Thyroid gland (tissue), 4 donors: ENCODE data around the gene CAMTA1. TPM values are rescaled to one million over a fixed set of nuclear protein-coding genes. Genes with fewer than 3 reads are reported as not detected.

ENCODE experiments used
- DNase-seq, 2 donors: peaks; one replicate each; pipeline ENCODE4 v3.0.0-alpha.2; 2019
- H3K27ac ChIP-seq, 3 donors: fragments of 200-600 bp; sonication (generic); 1 replicate in 2 of 3; 2 replicates in 1 of 3; pipeline ENCODE4 v1.5.1; 2016 to 2019; ENCODE audit warnings: mild to moderate bottlenecking in 1 of 3, moderate library complexity in 1 of 3
- H3K27me3 ChIP-seq: fragments of 200-600 bp; sonication (generic); one replicate; pipeline ENCODE4 v1.5.1; 2019
- H3K36me3 ChIP-seq, 2 donors: fragments of 200-600 bp; sonication (generic); one replicate each; pipeline ENCODE4 v1.5.1; 2016 to 2019
- H3K4me1 ChIP-seq, 2 donors: fragments of 200-600 bp; sonication (generic); one replicate each; pipeline ENCODE4 v1.5.1; 2017 to 2019
- H3K4me3 ChIP-seq, 3 donors: fragments of 200-600 bp; sonication (generic); replicated peaks in 1 of 3; 1 replicate in 2 of 3; 2 replicates in 1 of 3; pipeline ENCODE4 v1.5.1; 2016; ENCODE audit warnings: mild to moderate bottlenecking in 1 of 3
- H3K9me3 ChIP-seq: fragments of 200-600 bp; sonication (generic); one replicate; pipeline ENCODE4 v1.5.1; 2017
- POLR2A ChIP-seq, 2 donors: fragments of 450-650 bp; IDR thresholded peaks; one replicate each; pipeline ENCODE4 v1.6.1; 2017; ENCODE audit warnings: antibody characterized with exemption in 2 of 2, mild to moderate bottlenecking in 2 of 2, moderate library complexity in 1 of 2
- WGBS, 2 donors: methylation state at CpG; one replicate each; pipeline ENCODE4 v1.1.5; 2017; 5-methylcytosine and 5-hydroxymethylcytosine counted together
- intact Hi-C: fragments of 100-400 bp; cut with DNase I; formaldehyde crosslinking; loops from one replicate; pipeline ENCODE4 v1.15.1; 2023
- total RNA-seq, 4 donors: library from RNA; depleted of rRNA; stranded (reverse); fragments of >200 nt; gene quantifications; one replicate each; pipeline ENCODE4 v1.2.3, GENCODE V29; 2016
- TF ChIP-seq, protein P1 (sequence below), 6 experiments: fragments of 200-600 bp in 3 of 6; fragments of 450-650 bp in 3 of 6; sonication (generic) in 3 of 6; IDR thresholded peaks; one replicate each; pipeline ENCODE4 v1.5.1; 2016 to 2019; ENCODE audit warnings: antibody characterized with exemption in 6 of 6, mild to moderate bottlenecking in 2 of 6, inconsistent platforms in 1 of 6, moderate library complexity in 1 of 6

The CAMTA1 gene
- total RNA-seq, 4 donors from 2014 or later = 63.9 to 124 (median 101) TPM

DNA sequence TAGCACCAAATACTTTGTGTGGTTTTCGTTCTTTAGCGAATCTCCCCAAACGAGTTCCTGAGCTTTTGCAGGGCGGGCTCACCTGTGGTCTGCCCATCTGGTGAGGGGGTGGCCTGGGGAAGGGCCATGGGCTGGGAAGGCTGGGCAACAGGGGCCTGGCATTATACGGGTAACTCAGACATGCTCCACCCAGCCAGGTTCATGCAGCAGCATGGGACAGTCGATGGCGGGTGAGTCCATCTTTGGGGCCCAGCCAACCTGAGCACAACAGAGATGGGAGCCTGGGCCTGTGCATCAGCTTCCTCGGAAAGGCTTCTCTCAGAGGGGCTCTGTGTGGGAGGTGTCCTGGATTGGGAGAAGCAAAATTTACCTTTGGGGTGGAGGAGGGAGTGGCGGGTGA is 302.6 kb downstream of the CAMTA1 start:
- Histone ChIP-seq H3K4me3 (no peak overlapping the region), H3K4me1 (no peaks in the 10 kb centered on the region), H3K36me3 (no peaks in the 10 kb centered on the region), H3K9me3 (no peaks in the 10 kb centered on the region), H3K27me3 (no peaks in the 10 kb centered on the region), H3K27ac (no peak overlapping the region)
- intact Hi-C loops = no loop called here
- no peak for DNase-seq
- WGBS, 2 donors = 89 to 96% methylated on average over 9 of the region's 9 CpGs
- TF ChIP-seq POLR2A (IDR thresholded peaks at IDR 0.05) = no peak
- TF ChIP-seq, protein P1, sequence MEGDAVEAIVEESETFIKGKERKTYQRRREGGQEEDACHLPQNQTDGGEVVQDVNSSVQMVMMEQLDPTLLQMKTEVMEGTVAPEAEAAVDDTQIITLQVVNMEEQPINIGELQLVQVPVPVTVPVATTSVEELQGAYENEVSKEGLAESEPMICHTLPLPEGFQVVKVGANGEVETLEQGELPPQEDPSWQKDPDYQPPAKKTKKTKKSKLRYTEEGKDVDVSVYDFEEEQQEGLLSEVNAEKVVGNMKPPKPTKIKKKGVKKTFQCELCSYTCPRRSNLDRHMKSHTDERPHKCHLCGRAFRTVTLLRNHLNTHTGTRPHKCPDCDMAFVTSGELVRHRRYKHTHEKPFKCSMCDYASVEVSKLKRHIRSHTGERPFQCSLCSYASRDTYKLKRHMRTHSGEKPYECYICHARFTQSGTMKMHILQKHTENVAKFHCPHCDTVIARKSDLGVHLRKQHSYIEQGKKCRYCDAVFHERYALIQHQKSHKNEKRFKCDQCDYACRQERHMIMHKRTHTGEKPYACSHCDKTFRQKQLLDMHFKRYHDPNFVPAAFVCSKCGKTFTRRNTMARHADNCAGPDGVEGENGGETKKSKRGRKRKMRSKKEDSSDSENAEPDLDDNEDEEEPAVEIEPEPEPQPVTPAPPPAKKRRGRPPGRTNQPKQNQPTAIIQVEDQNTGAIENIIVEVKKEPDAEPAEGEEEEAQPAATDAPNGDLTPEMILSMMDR (IDR thresholded peaks at IDR 0.05) = no peak

DNA sequence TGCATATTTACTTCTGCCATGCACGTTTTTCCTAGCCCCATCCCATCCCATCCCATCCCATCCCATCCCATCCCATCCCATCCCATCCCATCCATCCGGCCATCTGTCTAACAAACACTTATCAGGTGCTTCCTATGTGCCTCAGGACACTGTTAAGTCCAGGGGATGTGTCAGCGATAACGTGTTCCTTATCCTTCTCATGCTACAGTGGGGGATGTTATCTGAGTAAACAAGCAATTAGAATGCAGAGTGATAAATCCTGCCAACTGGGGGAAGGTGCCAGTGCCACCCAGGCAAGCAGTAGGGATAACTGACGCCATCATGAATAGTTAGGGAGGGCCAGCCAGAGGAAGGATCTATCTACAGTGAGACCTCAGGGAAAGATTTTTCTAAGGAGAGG is 304.2 kb downstream of the CAMTA1 start:
- no peaks in the 10 kb centered on the region for H3K36me3 ChIP-seq
- WGBS, 2 donors = 69 to 76% methylated on average over 5 of the region's 5 CpGs
- no peaks in the 10 kb centered on the region for H3K9me3 ChIP-seq
- no peak overlapping the region for H3K27ac ChIP-seq
- DNase-seq = no peak
- intact Hi-C loops = no loop called here
- TF ChIP-seq, protein P1 (IDR thresholded peaks at IDR 0.05) = no peak
- TF ChIP-seq POLR2A (IDR thresholded peaks at IDR 0.05) = no peak
- no peak overlapping the region for H3K4me3 ChIP-seq
- no peaks in the 10 kb centered on the region for H3K27me3 ChIP-seq
- H3K4me1 ChIP-seq = no peaks in the 10 kb centered on the region

DNA sequence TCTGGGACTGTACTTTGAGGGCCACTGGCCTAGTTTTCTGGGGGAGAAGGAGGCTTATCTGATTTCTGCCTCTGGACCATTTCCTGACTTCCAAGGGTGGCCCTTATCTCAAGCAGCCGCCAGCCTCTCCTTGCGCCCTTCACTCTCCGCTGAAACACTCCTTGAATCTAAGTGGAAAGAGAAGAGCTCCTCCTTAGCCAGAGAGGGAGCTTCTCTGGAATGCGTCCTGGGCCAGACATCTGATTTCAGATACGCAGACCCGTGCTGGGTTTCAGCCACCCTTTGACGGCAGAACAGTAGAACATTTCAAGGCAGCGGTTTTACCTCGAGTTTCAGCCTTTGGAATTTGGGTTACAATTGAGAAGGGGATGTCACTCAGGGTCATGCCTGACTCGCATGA is 308.0 kb downstream of the CAMTA1 start:
- no peaks in the 10 kb centered on the region for H3K4me1 ChIP-seq
- no peak for TF ChIP-seq POLR2A (IDR thresholded peaks at IDR 0.05)
- TF ChIP-seq, protein P1 (IDR thresholded peaks at IDR 0.05) = no peak
- H3K4me3 ChIP-seq = no peak overlapping the region
- no peak overlapping the region for H3K27ac ChIP-seq
- no peaks in the 10 kb centered on the region for H3K36me3 ChIP-seq
- H3K27me3 ChIP-seq = no peaks in the 10 kb centered on the region
- intact Hi-C loops = no loop called here
- H3K9me3 ChIP-seq = no peaks in the 10 kb centered on the region
- no peak for DNase-seq
- 23 to 38% methylated on average over 10 of the region's 10 CpGs for WGBS, 2 donors

DNA sequence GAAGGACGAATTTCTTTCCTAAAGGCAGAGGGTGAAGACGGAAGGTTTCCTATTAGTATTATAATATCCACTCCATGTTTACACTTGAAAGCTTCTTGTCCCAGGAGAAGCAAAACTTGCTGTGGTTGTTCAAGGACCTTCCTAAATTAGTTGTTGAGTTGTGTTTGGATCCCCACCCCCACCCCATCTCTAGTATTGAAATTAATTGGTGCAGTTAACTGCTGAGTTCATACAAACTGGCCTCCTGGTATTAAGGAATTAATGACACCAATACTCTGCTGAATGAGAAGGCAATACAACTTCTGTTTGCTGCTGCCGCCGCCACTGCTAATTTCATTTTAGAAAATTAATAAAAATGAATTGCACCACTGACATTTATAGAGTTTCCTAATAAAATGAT is 308.8 kb downstream of the CAMTA1 start:
- intact Hi-C loops = no loop called here
- no peak for DNase-seq
- 67 to 81% methylated on average over 4 of the region's 4 CpGs for WGBS, 2 donors
- Histone ChIP-seq H3K36me3 (no peaks in the 10 kb centered on the region), H3K27me3 (no peaks in the 10 kb centered on the region), H3K4me1 (no peaks in the 10 kb centered on the region), H3K27ac (no peak overlapping the region), H3K9me3 (no peaks in the 10 kb centered on the region), H3K4me3 (no peak overlapping the region)
- TF ChIP-seq POLR2A (IDR thresholded peaks at IDR 0.05) = no peak
- TF ChIP-seq, protein P1 (IDR thresholded peaks at IDR 0.05) = no peak

DNA sequence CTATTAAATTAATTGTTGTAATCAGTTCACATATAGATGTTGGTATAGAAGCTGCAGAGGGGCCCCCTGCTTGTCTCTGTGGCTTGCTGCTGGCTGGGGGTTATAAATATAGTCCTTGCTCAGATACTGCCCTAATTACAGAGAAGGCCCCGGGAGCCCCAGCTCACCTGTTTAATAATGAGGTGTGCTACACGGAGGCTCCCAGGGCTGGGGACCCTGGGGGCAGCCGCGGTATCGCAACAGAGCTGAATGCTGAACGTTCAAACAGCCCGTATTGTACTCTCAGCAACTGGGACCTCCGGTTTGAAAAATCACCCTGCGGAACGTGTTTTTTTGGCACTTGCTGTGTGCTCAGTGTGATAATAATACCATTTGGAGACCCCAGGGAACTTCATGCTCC is 309.3 kb downstream of the CAMTA1 start:
- H3K4me3 ChIP-seq = no peak overlapping the region
- no peaks in the 10 kb centered on the region for H3K27me3 ChIP-seq
- no peak overlapping the region for H3K27ac ChIP-seq
- WGBS, 2 donors = 31 to 40% methylated on average over 8 to 10 of the region's 10 CpGs
- DNase-seq = no peak
- no peaks in the 10 kb centered on the region for H3K36me3 ChIP-seq
- intact Hi-C loops = no loop called here
- H3K4me1 ChIP-seq = no peaks in the 10 kb centered on the region
- no peak for TF ChIP-seq POLR2A (IDR thresholded peaks at IDR 0.05)
- TF ChIP-seq, protein P1 (IDR thresholded peaks at IDR 0.05) = no peak
- H3K9me3 ChIP-seq = no peaks in the 10 kb centered on the region
